Psoas muscle (tissue), 8 donors: ENCODE measurements around the gene PDZD4. TPM values are rescaled to one million over a fixed set of nuclear protein-coding genes. Genes with fewer than 3 reads are reported as not detected.

Source experiments
- ATAC-seq, 4 donors: fragments of 200-7000 bp; cut with Tn5 transposase; one replicate each; pipeline ENCODE4 v1.9.1; 2020; ENCODE audit warnings: moderate library complexity in 3 of 4, mild to moderate bottlenecking in 2 of 4
- DNase-seq, 2 donors: peaks; one replicate each; pipeline ENCODE4 v3.0.0-alpha.2; 2020
- H3K27ac ChIP-seq: fragments of 200-600 bp; one replicate; pipeline ENCODE4 v1.8.0; 2022
- H3K27me3 ChIP-seq, 3 donors: fragments of 200-600 bp in 1 of 3; one replicate each; pipeline versions ENCODE4 v1.6.1 to v1.8.0; 2013 to 2022; ENCODE audit warnings: low read length in 2 of 3, mild to moderate bottlenecking in 2 of 3, moderate library complexity in 1 of 3; ENCODE audit not compliant: insufficient read depth in 3 of 3
- H3K36me3 ChIP-seq, 2 donors: fragments of 200-600 bp in 1 of 2; one replicate each; pipeline versions ENCODE4 v1.6.1 to v1.8.0; 2013 to 2022; ENCODE audit warnings: low read depth in 1 of 2, mild to moderate bottlenecking in 1 of 2, moderate library complexity in 1 of 2; ENCODE audit not compliant: insufficient read depth in 1 of 2
- H3K4me1 ChIP-seq: fragments of 200-600 bp; one replicate; pipeline ENCODE4 v1.8.0; 2022
- H3K4me3 ChIP-seq: fragments of 200-600 bp; one replicate; pipeline ENCODE4 v1.8.0; 2022; ENCODE audit warnings: mild to moderate bottlenecking
- H3K9me3 ChIP-seq: fragments of 200-600 bp; one replicate; pipeline ENCODE4 v1.8.0; 2022
- WGBS, 3 donors: extraction: QIAGEN DNeasy Blood & Tissue Kit; methylation state at CpG; one replicate each; pipeline versions ENCODE4 v1.1.6 to v1.1.7; 2013; 5-methylcytosine and 5-hydroxymethylcytosine counted together
- intact Hi-C, 2 donors: fragments of 100-400 bp; cut with DNase I; formaldehyde crosslinking; loops; one replicate each; pipeline versions ENCODE4 v1.11.0 to v1.14.2; 2022
- polyA plus RNA-seq, 3 donors: library from polyadenylated mRNA; stranded (reverse); fragments of 200-250 nt; gene quantifications; one replicate each; pipeline ENCODE4 v1.2.3, GENCODE V29; 2013
- total RNA-seq, 4 donors: library from RNA; stranded (reverse); fragmentation: NEBNext Ultra II Directional in 2 of 4; extraction: Animal tissue kit (Norgen Biotek cat#: 25700) in 2 of 4; gene quantifications; one replicate each; pipeline versions ENCODE4 v1.2.1 to v1.2.4, GENCODE V29; 2021 to 2023
- TF ChIP-seq, protein P1 (sequence below): fragments of 200-600 bp; IDR thresholded peaks from one replicate; pipeline ENCODE4 v1.8.0; 2022; ENCODE audit warnings: antibody characterized with exemption
- donor health status: healthy with polysubstance abuse.
- donor health status: DM: no; HTN: no; CAD: no; lungs with moderate emphysema.
- donor health status: Bipolar disorder and iron deficiency.
- donor health status: healthy.
- donor health status: DM: yes; HTN: yes; CAD: no.
- donor health status: DM: no; HTN: no; CAD: no.
- donor health status: DM: no; HTN: no; CAD: no.
- donor health status: DM: yes; HTN: yes; CAD: no.

The PDZD4 gene
- total and polyA plus RNA-seq, 7 donors = 0.50 to 2.1 (median 1.3) TPM

- no peaks in the 10 kb centered on the region for H3K9me3 ChIP-seq
- 83 to 86% (median 85%) methylated on average over 23 to 34 of the region's 34 CpGs for WGBS, 3 donors
- peak; percentile 10 to 40 for DNase-seq
- H3K27ac ChIP-seq = no peak overlapping the region
- no peaks in the 10 kb centered on the region for H3K27me3 ChIP-seq
- TF ChIP-seq, protein P1, sequence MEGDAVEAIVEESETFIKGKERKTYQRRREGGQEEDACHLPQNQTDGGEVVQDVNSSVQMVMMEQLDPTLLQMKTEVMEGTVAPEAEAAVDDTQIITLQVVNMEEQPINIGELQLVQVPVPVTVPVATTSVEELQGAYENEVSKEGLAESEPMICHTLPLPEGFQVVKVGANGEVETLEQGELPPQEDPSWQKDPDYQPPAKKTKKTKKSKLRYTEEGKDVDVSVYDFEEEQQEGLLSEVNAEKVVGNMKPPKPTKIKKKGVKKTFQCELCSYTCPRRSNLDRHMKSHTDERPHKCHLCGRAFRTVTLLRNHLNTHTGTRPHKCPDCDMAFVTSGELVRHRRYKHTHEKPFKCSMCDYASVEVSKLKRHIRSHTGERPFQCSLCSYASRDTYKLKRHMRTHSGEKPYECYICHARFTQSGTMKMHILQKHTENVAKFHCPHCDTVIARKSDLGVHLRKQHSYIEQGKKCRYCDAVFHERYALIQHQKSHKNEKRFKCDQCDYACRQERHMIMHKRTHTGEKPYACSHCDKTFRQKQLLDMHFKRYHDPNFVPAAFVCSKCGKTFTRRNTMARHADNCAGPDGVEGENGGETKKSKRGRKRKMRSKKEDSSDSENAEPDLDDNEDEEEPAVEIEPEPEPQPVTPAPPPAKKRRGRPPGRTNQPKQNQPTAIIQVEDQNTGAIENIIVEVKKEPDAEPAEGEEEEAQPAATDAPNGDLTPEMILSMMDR = no peak
- H3K4me1 ChIP-seq = no peaks in the 10 kb centered on the region
- H3K36me3 ChIP-seq = no peaks in the 10 kb centered on the region
- no peak overlapping the region for H3K4me3 ChIP-seq
- intact Hi-C loops = no loop called here
- ATAC-seq = no peak
Measured at GRCh38 chrX:153777261-153778090, 52.9 kb downstream of the PDZD4 start.

DNA sequence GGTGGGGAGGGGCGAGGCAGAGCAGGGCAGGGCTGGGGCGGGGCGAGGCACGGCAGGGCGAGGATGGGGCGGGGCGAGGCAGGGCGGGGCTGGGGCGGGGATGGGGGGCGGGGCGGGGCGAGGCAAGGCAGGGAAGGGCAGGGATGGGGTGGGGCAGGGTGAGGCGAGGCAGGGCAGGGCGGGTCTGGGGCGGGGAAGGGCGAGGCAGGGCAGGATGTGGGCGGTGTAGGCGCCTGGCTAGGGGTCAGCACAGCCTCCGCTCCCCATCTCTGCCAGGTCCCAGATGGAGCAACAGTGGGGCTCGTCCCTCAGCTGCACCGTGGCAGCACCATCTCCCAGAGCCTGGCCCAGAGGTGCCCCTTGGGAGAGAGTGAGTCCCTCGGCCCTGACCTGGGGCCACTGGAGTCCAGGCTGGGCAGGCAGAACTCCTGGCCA is 53.7 kb downstream of the PDZD4 start:
- intact Hi-C loops = no loop called here
- Histone ChIP-seq H3K27me3 (no peaks in the 10 kb centered on the region), H3K4me1 (no peaks in the 10 kb centered on the region), H3K9me3 (no peaks in the 10 kb centered on the region), H3K27ac (no peak overlapping the region), H3K36me3 (no peaks in the 10 kb centered on the region), H3K4me3 (no peak overlapping the region)
- ATAC-seq = no peak
- TF ChIP-seq, protein P1 = no peak
- peak in 1 of 2 donors; percentile 12 for DNase-seq
- 79 to 82% (median 80%) methylated on average over 1 to 9 of the region's 22 CpGs for WGBS, 3 donors

DNA sequence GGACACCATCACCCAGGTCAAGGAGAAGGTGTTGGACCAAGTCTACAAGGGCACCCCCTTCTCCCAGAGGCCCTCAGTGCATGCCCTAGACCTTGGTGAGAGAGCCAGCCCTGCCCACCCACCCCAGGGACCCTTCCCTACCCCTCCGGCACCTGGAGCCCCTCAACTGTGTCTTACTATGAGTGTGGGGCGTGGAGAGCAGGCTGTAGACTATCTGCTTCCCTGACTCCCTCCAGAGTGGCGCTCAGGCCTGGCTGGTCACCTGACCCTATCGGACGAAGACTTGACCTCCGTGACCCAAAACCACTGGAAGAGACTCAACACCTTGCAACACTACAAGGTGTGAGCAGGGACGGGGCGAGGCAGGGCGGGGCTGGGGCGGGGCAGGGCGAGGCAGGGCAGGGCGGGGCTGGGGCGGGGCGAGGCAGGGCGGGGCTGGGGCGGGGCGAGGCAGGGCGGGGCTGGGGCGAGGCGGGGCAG is 54.2 kb downstream of the PDZD4 start:
- 74 to 100% (median 78%) methylated on average over 1 to 20 of the region's 20 CpGs for WGBS, 3 donors
- no peak overlapping the region for H3K27ac ChIP-seq
- no peak overlapping the region for H3K4me3 ChIP-seq
- intact Hi-C loops = no loop called here
- DNase-seq (peak in 1 of 2 donors; percentile 18), ATAC-seq (no peak)
- no peaks in the 10 kb centered on the region for H3K27me3 ChIP-seq
- TF ChIP-seq, protein P1 = no peak
- H3K9me3 ChIP-seq = no peaks in the 10 kb centered on the region
- H3K36me3 ChIP-seq = no peaks in the 10 kb centered on the region
- H3K4me1 ChIP-seq = no peaks in the 10 kb centered on the region

DNA sequence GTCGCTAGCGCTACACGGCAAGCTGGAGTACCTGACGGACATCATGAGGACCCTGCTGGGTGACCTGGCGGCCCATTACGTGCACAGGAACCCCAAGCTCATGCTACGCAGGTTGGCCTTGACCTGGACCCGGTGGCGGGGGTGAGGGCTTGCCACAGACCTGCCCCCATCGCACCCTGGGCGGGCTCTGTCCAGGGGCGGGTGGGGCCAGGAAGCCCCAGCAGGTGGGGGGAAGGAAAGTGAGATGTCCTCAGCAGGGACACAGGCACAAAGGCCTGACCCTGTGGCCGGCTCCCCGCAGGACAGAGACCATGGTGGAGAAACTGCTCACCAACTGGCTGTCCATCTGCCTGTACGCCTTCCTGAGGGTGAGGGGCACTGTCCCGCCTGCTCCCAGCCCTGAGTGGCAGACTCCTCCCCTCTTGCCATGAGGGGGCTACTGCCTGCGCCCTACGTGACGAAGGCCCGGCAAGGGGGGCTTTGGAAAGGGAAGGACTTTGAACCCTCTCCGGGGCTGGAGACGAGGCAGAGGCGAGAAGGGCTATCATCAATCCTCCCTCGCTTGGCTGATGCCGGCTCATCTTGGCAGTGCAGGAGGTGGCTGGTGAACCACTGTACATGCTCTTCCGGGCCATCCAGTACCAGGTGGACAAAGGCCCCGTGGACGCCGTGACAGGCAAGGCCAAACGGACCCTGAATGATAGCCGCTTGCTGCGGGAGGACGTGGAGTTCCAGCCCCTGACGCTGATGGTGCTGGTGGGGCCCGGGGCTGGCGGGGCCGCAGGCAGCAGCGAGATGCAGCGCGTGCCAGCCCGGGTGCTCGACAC is 54.8 kb downstream of the PDZD4 start:
- no peak for ATAC-seq
- WGBS, 3 donors = 89 to 96% (median 93%) methylated on average over 17 to 42 of the region's 42 CpGs
- intact Hi-C loops = no loop called here
- H3K27ac ChIP-seq = no peak overlapping the region
- H3K36me3 ChIP-seq = no peaks in the 10 kb centered on the region
- H3K9me3 ChIP-seq = no peaks in the 10 kb centered on the region
- H3K27me3 ChIP-seq = no peaks in the 10 kb centered on the region
- TF ChIP-seq, protein P1 = no peak
- no peaks in the 10 kb centered on the region for H3K4me1 ChIP-seq
- H3K4me3 ChIP-seq = no peak overlapping the region
- DNase-seq = peak; percentile 6 to 35
